H9 (cell line): ENCODE measurements around the gene TRAPPC14. TPM values are rescaled to one million over a fixed set of nuclear protein-coding genes. Genes with fewer than 3 reads are reported as not detected.

Experiments used
- DNase-seq: peaks from one replicate; pipeline ENCODE4 v3.0.0-alpha.2; 2017
- H2AFZ ChIP-seq: one replicate; pipeline ENCODE4 v1.6.1; 2013; ENCODE audit warnings: mild to moderate bottlenecking, low read length, control low read depth, moderate library complexity
- H2AK5ac ChIP-seq: 2 replicates; pipeline ENCODE4 v1.6.1; 2013; ENCODE audit warnings: low read length, control low read depth, mixed read lengths; ENCODE audit not compliant: insufficient read length
- H2BK120ac ChIP-seq: one replicate; pipeline ENCODE4 v1.6.1; 2013; ENCODE audit warnings: low read depth, mild to moderate bottlenecking, low read length, control low read depth, inconsistent platforms; ENCODE audit not compliant: poor library complexity, severe bottlenecking
- H2BK12ac ChIP-seq: 2 replicates; pipeline ENCODE4 v1.6.1; 2013; ENCODE audit warnings: low read length, control low read depth, mixed read lengths, low read depth; ENCODE audit not compliant: insufficient read length
- H2BK15ac ChIP-seq: 2 replicates; pipeline ENCODE4 v1.6.1; 2013; ENCODE audit warnings: low read depth, low read length, control low read depth
- H2BK20ac ChIP-seq: one replicate; pipeline ENCODE4 v1.6.1; 2013; ENCODE audit warnings: low read depth, mild to moderate bottlenecking, low read length, control low read depth, inconsistent platforms; ENCODE audit not compliant: poor library complexity, severe bottlenecking
- H2BK5ac ChIP-seq: 2 replicates; pipeline ENCODE4 v1.6.1; 2013; ENCODE audit warnings: low read length, control low read depth, mixed read lengths; ENCODE audit not compliant: insufficient read length
- H3K14ac ChIP-seq: 2 replicates; pipeline ENCODE4 v1.6.1; 2013; ENCODE audit warnings: low read length, control low read depth; ENCODE audit not compliant: insufficient read depth
- H3K18ac ChIP-seq: 2 replicates; pipeline ENCODE4 v1.6.1; 2013; ENCODE audit warnings: low read depth, mild to moderate bottlenecking, mixed read lengths, low read length, control low read depth; ENCODE audit not compliant: insufficient read length
- H3K23ac ChIP-seq: 2 replicates; pipeline ENCODE4 v1.6.1; 2013; ENCODE audit warnings: low read length, control low read depth, mixed read lengths, low read depth; ENCODE audit not compliant: insufficient read length
- H3K23me2 ChIP-seq: 2 replicates; pipeline ENCODE4 v1.6.1; 2013; ENCODE audit warnings: low read depth, mild to moderate bottlenecking, mixed read lengths, low read length, control low read depth; ENCODE audit not compliant: insufficient read length, poor library complexity, severe bottlenecking
- H3K27ac ChIP-seq: 2 replicates; pipeline ENCODE4 v1.5.1; 2013; ENCODE audit warnings: low read length, control low read depth, mixed read lengths, low read depth; ENCODE audit not compliant: insufficient read length
- H3K27me3 ChIP-seq: 2 replicates; pipeline ENCODE4 v1.6.1; 2013; ENCODE audit warnings: low read length, control low read depth, inconsistent platforms; ENCODE audit not compliant: insufficient read depth
- H3K4ac ChIP-seq: 2 replicates; pipeline ENCODE4 v1.6.1; 2013; ENCODE audit warnings: low read depth, mild to moderate bottlenecking, control low read depth, inconsistent platforms, low read length, moderate library complexity
- H3K4me1 ChIP-seq: 2 replicates; pipeline ENCODE4 v1.6.1; 2013; ENCODE audit warnings: low read length, control low read depth, inconsistent platforms; ENCODE audit not compliant: insufficient read depth
- H3K4me2 ChIP-seq: 2 replicates; pipeline ENCODE4 v1.6.1; 2013; ENCODE audit warnings: low read length, control low read depth, mixed read lengths; ENCODE audit not compliant: insufficient read length, insufficient read depth
- H3K56ac ChIP-seq: 2 replicates; pipeline ENCODE4 v1.6.1; 2013; ENCODE audit warnings: low read depth, mild to moderate bottlenecking, mixed read lengths, low read length, control low read depth; ENCODE audit not compliant: insufficient read length
- H3K79me1 ChIP-seq: 2 replicates; pipeline ENCODE4 v1.6.1; 2013; ENCODE audit warnings: low read depth, mild to moderate bottlenecking, moderate library complexity, low read length, control low read depth, inconsistent platforms; ENCODE audit not compliant: insufficient read depth, poor library complexity, severe bottlenecking
- H3K79me2 ChIP-seq: 2 replicates; pipeline ENCODE4 v1.6.1; 2013; ENCODE audit warnings: low read length, control low read depth, inconsistent platforms; ENCODE audit not compliant: insufficient read depth
- H3K9ac ChIP-seq: 2 replicates; pipeline ENCODE4 v1.6.1; 2013; ENCODE audit warnings: low read length, control low read depth, mixed read lengths; ENCODE audit not compliant: insufficient read length; ENCODE audit errors: extremely low read depth
- H3K9me3 ChIP-seq: one replicate; pipeline ENCODE4 v1.6.1; 2013; ENCODE audit warnings: low read depth, low read length, inconsistent platforms; ENCODE audit not compliant: control insufficient read depth
- H3T11ph ChIP-seq: one replicate; pipeline ENCODE4 v1.6.1; 2013; ENCODE audit warnings: mild to moderate bottlenecking, low read length, control low read depth, inconsistent platforms
- H4K20me1 ChIP-seq: one replicate; pipeline ENCODE4 v1.6.1; 2013; ENCODE audit not compliant: control insufficient read depth, insufficient read length, insufficient read depth
- H4K5ac ChIP-seq: 2 replicates; pipeline ENCODE4 v1.6.1; 2013; ENCODE audit warnings: low read depth, mild to moderate bottlenecking, mixed read lengths, low read length, control low read depth; ENCODE audit not compliant: insufficient read length
- H4K8ac ChIP-seq: replicated peaks from 2 replicates; pipeline ENCODE4 v1.6.1; 2013; ENCODE audit warnings: low read length, control low read depth, mixed read lengths, low read depth; ENCODE audit not compliant: insufficient read length
- H4K91ac ChIP-seq: 2 replicates; pipeline ENCODE4 v1.6.1; 2013; ENCODE audit warnings: low read depth, mild to moderate bottlenecking, moderate library complexity, mixed read lengths, low read length, control low read depth; ENCODE audit not compliant: insufficient read length
- H3K27ac Mint-ChIP-seq, 3 experiments: 2 replicates in 2 of 3; 3 replicates in 1 of 3; pipeline ENCODE4 v1.8.0; 2020 to 2021; ENCODE audit warnings: mixed read lengths in 3 of 3, mild to moderate bottlenecking in 1 of 3, moderate library complexity in 1 of 3
- H3K27me3 Mint-ChIP-seq: 2 replicates; pipeline ENCODE4 v1.8.0; 2021; ENCODE audit warnings: low read depth, mild to moderate bottlenecking, moderate library complexity, mixed read lengths
- H3K36me3 Mint-ChIP-seq, 3 experiments: 2 replicates in 2 of 3; 3 replicates in 1 of 3; pipeline ENCODE4 v1.8.0; 2020 to 2021; ENCODE audit warnings: low read depth in 3 of 3, mixed read lengths in 3 of 3; ENCODE audit not compliant: insufficient read depth in 1 of 3
- H3K4me1 Mint-ChIP-seq, 2 experiments: 2 replicates each; pipeline ENCODE4 v1.8.0; 2020; ENCODE audit warnings: mixed read lengths in 2 of 2
- H3K4me3 Mint-ChIP-seq, 2 experiments: 2 replicates in 1 of 2; 3 replicates in 1 of 2; pipeline ENCODE4 v1.8.0; 2020 to 2021; ENCODE audit warnings: mild to moderate bottlenecking in 2 of 2, mixed read lengths in 2 of 2, moderate library complexity in 1 of 2
- H3K9me3 Mint-ChIP-seq, 2 experiments: 2 replicates in 1 of 2; 3 replicates in 1 of 2; pipeline ENCODE4 v1.8.0; 2020; ENCODE audit warnings: mild to moderate bottlenecking in 2 of 2, mixed read lengths in 2 of 2, moderate library complexity in 1 of 2
- WGBS: extraction: QIAGEN DNeasy Blood & Tissue Kit; methylation state at CpG from one replicate; pipeline ENCODE4 v1.1.7; 2013; ENCODE audit warnings: missing lambda C conversion rate, low lambda C conversion rate, mixed read lengths; ENCODE audit not compliant: insufficient read length; ENCODE audit errors: extremely low coverage; 5-methylcytosine and 5-hydroxymethylcytosine counted together
- total RNA-seq: library from RNA; stranded (reverse); gene quantifications from 2 replicates; pipeline ENCODE4 v1.2.1, GENCODE V29; 2021
- TF ChIP-seq, protein P1 (sequence below): fragments of 200-600 bp; sonication (generic); conservative IDR thresholded peaks from 3 replicates; pipeline ENCODE4 v1.8.0; 2021; ENCODE audit warnings: antibody characterized with exemption, mild to moderate bottlenecking

Gene TRAPPC14
- total RNA-seq, 1 experiment from 2014 or later: 32.8 TPM

DNA sequence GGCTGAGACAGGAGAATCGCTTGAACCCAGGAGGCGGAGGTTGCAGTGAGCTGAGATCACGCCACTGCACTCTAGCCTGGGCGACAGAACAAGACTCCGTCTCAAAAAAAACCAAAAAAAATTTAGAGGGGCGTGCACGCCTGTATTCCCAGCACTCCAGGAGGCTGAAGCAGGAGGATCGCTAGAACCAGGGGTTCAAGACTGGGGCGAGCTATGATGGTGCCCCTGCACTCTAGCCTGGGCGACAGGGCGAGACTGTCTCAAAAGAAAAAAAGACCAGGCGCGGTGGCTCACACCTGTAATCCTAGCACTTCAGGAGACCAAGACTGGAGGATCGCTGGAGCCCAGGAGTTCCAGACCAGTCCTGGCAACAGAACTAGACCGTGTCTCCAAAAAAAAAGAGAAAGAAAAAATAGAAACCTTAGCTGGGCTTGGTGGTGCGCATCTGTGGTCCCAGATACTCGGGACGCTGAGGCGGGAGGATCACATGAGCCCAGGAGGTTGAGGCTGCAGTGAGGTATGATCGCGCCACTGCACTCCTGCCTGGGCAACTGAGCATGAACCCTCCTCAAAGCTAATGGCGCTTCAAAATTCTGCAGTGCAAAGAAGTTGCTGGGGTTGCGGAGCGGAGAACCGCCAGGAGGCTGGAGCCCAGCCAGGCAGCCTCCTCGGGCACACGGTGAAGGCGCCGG is 32.1 kb downstream of the TRAPPC14 start:
- Histone ChIP-seq H3T11ph (no peak overlapping the region), H3K23ac (no peak overlapping the region), H3K56ac (peak overlapping the region; percentile 55), H2AK5ac (no peak overlapping the region), H3K79me2 (no peaks in the 10 kb centered on the region), H2BK20ac (no peak overlapping the region), H3K14ac (peak overlapping the region; percentile 92; the same call in 1 of the 2 replicates), H3K27ac (peak overlapping the region; percentile 86), H3K27me3 (no peaks in the 10 kb centered on the region), H3K9ac (peak overlapping the region; percentile 95), H4K5ac (no peak overlapping the region), H4K91ac (no peak overlapping the region), H2BK120ac (no peak overlapping the region), H3K9me3 (no peaks in the 10 kb centered on the region), H3K79me1 (no peaks in the 10 kb centered on the region), H3K4me2 (peak overlapping the region; percentile 92), H3K4me1 (no peaks in the 10 kb centered on the region; the same call in 1 of the 2 replicates), H3K18ac (peak overlapping the region; percentile 96), H3K23me2 (peaks cover 15% of the 10 kb centered on the region), H3K4ac (no peak overlapping the region), H2BK12ac (no peak overlapping the region), H2BK5ac (peak overlapping the region; percentile 77), H2BK15ac (no peak overlapping the region), H4K8ac (peak overlapping the region; percentile 19), H4K20me1 (no peaks in the 10 kb centered on the region), H2AFZ (no peak overlapping the region)
- H3K27me3 Mint-ChIP-seq: peaks cover 19% of the 10 kb centered on the region
- TF ChIP-seq, protein P1, sequence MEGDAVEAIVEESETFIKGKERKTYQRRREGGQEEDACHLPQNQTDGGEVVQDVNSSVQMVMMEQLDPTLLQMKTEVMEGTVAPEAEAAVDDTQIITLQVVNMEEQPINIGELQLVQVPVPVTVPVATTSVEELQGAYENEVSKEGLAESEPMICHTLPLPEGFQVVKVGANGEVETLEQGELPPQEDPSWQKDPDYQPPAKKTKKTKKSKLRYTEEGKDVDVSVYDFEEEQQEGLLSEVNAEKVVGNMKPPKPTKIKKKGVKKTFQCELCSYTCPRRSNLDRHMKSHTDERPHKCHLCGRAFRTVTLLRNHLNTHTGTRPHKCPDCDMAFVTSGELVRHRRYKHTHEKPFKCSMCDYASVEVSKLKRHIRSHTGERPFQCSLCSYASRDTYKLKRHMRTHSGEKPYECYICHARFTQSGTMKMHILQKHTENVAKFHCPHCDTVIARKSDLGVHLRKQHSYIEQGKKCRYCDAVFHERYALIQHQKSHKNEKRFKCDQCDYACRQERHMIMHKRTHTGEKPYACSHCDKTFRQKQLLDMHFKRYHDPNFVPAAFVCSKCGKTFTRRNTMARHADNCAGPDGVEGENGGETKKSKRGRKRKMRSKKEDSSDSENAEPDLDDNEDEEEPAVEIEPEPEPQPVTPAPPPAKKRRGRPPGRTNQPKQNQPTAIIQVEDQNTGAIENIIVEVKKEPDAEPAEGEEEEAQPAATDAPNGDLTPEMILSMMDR: 0 out of 3 replicates have a peak, but pooled peaks have one; percentile 13
- H3K4me1 Mint-ChIP-seq: peaks cover 8 to 17% of the 10 kb centered on the region in 2 experiments
- DNase-seq: no peak
- H3K27ac Mint-ChIP-seq: peak overlapping the region; percentile 99 to 100 (median 99)
- H3K36me3 Mint-ChIP-seq: peaks cover 2 to 14% (median 9%) of the 10 kb centered on the region in 3 experiments; a peak in 4 of 7 replicates
- WGBS: no CpG with 5 or more reads among the region's 29 CpGs
- no peaks in the 10 kb centered on the region for H3K9me3 Mint-ChIP-seq
- H3K4me3 Mint-ChIP-seq: peak overlapping the region; percentile 98 to 99
